AG09319 (cell line): Measurements from ENCODE around the gene SYNJ2.

Experiments
- DNase-seq: peaks from one replicate; pipeline ENCODE4 v3.0.0-alpha.2; 2010; ENCODE audit warnings: low read depth; ENCODE audit errors: extremely low read depth
- CTCF ChIP-seq: IDR thresholded peaks from 2 replicates; pipeline ENCODE4 v1.5.1; 2011; ENCODE audit warnings: low read depth, mild to moderate bottlenecking, inconsistent platforms, low read length, moderate library complexity

The SYNJ2 gene

GRCh38 chr6:158143700-158144099, 162.0 kb downstream of the SYNJ2 start:
- DNase-seq: no peak
- TF ChIP-seq CTCF: peak; percentile 20
